Measurements from ENCODE around the gene NAPEPLD.

DNA sequence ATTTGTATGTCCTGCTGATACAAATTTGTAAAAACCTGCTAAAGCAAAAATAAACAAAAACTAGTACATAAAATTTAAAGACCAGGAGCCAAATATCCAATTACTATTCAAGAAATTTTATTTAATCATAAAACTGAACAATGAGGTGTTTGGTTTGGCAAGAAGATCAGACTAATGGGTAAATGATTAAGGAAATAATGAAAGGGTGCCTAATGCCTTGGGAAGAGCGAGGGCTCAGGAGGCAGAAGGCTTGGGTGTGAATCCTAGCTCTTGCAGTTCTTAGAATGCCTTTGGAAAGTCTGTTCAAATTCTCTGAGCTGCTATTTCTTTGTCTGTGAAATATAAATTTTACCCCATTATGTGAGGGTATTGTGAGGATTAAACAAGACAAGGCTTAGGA is 32.4 kb downstream of the NAPEPLD start:
- TF ChIP-seq, protein P1, sequence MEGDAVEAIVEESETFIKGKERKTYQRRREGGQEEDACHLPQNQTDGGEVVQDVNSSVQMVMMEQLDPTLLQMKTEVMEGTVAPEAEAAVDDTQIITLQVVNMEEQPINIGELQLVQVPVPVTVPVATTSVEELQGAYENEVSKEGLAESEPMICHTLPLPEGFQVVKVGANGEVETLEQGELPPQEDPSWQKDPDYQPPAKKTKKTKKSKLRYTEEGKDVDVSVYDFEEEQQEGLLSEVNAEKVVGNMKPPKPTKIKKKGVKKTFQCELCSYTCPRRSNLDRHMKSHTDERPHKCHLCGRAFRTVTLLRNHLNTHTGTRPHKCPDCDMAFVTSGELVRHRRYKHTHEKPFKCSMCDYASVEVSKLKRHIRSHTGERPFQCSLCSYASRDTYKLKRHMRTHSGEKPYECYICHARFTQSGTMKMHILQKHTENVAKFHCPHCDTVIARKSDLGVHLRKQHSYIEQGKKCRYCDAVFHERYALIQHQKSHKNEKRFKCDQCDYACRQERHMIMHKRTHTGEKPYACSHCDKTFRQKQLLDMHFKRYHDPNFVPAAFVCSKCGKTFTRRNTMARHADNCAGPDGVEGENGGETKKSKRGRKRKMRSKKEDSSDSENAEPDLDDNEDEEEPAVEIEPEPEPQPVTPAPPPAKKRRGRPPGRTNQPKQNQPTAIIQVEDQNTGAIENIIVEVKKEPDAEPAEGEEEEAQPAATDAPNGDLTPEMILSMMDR (IDR thresholded peaks at IDR 0.05) = no peak
- no peak for TF ChIP-seq POLR2A (IDR thresholded peaks at IDR 0.05)

Data from tibial nerve (tissue), 3 donors.